A673 (cell line): ENCODE measurements around the gene DMBX1. TPM values are rescaled to one million over a fixed set of nuclear protein-coding genes. Genes with fewer than 3 reads are reported as not detected.

ENCODE experiments used
- BruUV-seq: library from RNA; stranded (reverse); fragments of 400-500 nt; replicated peaks from 2 replicates; lab custom pipeline; 2021; lab: Mats Ljungman, UMichigan
- CTCF ChIA-PET: fragments of 300-600 bp; sonication (Branson Sonifier 250); formaldehyde crosslinking; loops from one replicate; lab custom pipeline; 2022; ENCODE audit warnings: antibody characterized with exemption; lab: Charles Lee
- POLR2A ChIA-PET: fragments of 300-600 bp; sonication (Branson Sonifier 250); formaldehyde crosslinking; loops from one replicate; lab custom pipeline; 2022; ENCODE audit warnings: antibody characterized with exemption; ENCODE audit not compliant: low non-redundant PET; lab: Charles Lee
- DNase-seq: peaks from one replicate; pipeline ENCODE4 v3.0.0-alpha.2; 2015; ENCODE audit warnings: low spot score
- H3K27ac ChIP-seq: fragments of 200-600 bp; sonication (generic); 2 replicates; pipeline ENCODE4 v1.5.1; 2016; ENCODE audit warnings: mixed run types, low read depth, mild to moderate bottlenecking, mixed read lengths, antibody characterized with exemption, low read length; ENCODE audit not compliant: poor library complexity, severe bottlenecking
- H3K27me3 ChIP-seq: fragments of 200-600 bp; sonication (generic); replicated peaks from 2 replicates; pipeline ENCODE4 v1.6.1; 2017; ENCODE audit warnings: mixed run types, low read depth, mild to moderate bottlenecking, mixed read lengths, antibody characterized with exemption, low read length; ENCODE audit not compliant: insufficient read depth, poor library complexity
- H3K36me3 ChIP-seq: fragments of 200-600 bp; sonication (generic); 2 replicates; pipeline ENCODE4 v1.6.1; 2016; ENCODE audit warnings: mixed run types, mild to moderate bottlenecking, mixed read lengths, antibody characterized with exemption, low read length; ENCODE audit not compliant: insufficient read depth, poor library complexity, severe bottlenecking
- H3K4me1 ChIP-seq: fragments of 200-600 bp; sonication (generic); 2 replicates; pipeline ENCODE4 v1.6.1; 2017; ENCODE audit warnings: mixed run types, mild to moderate bottlenecking, mixed read lengths, antibody characterized with exemption, low read length; ENCODE audit not compliant: insufficient read depth, poor library complexity, severe bottlenecking
- H3K4me3 ChIP-seq: fragments of 200-600 bp; sonication (generic); 2 replicates; pipeline ENCODE4 v1.5.1; 2016; ENCODE audit warnings: low read depth, mixed run types, mild to moderate bottlenecking, mixed read lengths, low read length; ENCODE audit not compliant: poor library complexity, severe bottlenecking
- H3K9me3 ChIP-seq: fragments of 200-600 bp; sonication (generic); 2 replicates; pipeline ENCODE4 v1.6.1; 2016; ENCODE audit warnings: mixed run types, low read depth, mild to moderate bottlenecking, mixed read lengths, antibody characterized with exemption, low read length; ENCODE audit not compliant: poor library complexity, severe bottlenecking
- EZH2 ChIP-seq: fragments of 200-600 bp; sonication (generic); IDR thresholded peaks from 2 replicates; pipeline ENCODE4 v1.6.1; 2017; ENCODE audit warnings: borderline replicate concordance, low read depth, mild to moderate bottlenecking, mixed read lengths, antibody characterized with exemption, low read length; ENCODE audit not compliant: poor library complexity, severe bottlenecking
- intact Hi-C: fragments of 100-400 bp; cut with micrococcal nuclease; formaldehyde crosslinking; loops from one replicate; pipeline ENCODE4 v1.10.0; 2022; ENCODE audit not compliant: unreplicated experiment
- total RNA-seq: library from RNA; stranded (reverse); gene quantifications from 2 replicates; pipeline ENCODE4 v1.2.3, GENCODE V29; 2021
- TF ChIP-seq, protein P1 (sequence below): fragments of 300-800, 200-600 bp; sonication (generic); conservative IDR thresholded peaks from 2 replicates; pipeline ENCODE4 v1.5.1; 2017; ENCODE audit warnings: low read depth, mild to moderate bottlenecking, antibody characterized with exemption, low read length, moderate library complexity, mixed read lengths

The DMBX1 gene
- total RNA-seq, 1 experiment from 2014 or later = 0.69 TPM

DNA sequence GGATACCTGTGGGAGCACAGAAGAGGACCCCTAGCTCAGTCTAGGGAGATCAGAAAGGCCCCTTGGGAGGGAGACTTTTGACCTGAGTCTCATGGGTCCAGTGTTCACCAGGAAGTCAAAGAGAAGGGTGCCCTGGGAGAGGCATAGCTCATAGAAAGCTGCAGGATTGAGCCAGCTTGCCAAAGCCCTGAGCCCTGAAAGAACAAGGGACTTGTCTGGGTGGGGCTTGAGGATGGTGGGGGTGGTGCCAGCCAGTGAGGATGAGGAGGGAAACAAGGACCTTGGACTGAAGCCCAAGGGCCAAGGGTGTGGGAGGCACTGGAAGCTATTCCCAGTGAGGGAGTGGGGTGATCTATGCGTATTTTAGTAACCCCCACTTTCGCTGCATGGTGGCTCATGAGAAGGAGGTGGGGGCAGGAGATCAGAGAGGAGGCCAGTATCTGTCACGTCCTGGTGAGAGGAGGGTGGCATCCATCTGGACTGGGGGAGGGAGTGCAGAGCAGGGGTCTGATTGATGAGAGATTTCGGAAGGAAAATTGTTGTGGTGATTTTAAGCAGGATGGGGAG is 28.4 kb downstream of the DMBX1 start:
- BruUV-seq = no TSS peak
- CTCF ChIA-PET = no interaction called here
- Histone ChIP-seq H3K36me3 (no peaks in the 10 kb centered on the region), H3K4me1 (peaks cover 39% of the 10 kb centered on the region), H3K27ac (no peak overlapping the region), H3K9me3 (no peaks in the 10 kb centered on the region), H3K27me3 (no peaks in the 10 kb centered on the region), H3K4me3 (no peak overlapping the region)
- DNase-seq = no peak
- POLR2A ChIA-PET = interaction anchor here (0.5 kb wide), 1 partner anchor 227 kb away, joined by 3 read pairs; no protein-coding TSS in a partner anchor
- TF ChIP-seq EZH2 = no peak
- TF ChIP-seq, protein P1, sequence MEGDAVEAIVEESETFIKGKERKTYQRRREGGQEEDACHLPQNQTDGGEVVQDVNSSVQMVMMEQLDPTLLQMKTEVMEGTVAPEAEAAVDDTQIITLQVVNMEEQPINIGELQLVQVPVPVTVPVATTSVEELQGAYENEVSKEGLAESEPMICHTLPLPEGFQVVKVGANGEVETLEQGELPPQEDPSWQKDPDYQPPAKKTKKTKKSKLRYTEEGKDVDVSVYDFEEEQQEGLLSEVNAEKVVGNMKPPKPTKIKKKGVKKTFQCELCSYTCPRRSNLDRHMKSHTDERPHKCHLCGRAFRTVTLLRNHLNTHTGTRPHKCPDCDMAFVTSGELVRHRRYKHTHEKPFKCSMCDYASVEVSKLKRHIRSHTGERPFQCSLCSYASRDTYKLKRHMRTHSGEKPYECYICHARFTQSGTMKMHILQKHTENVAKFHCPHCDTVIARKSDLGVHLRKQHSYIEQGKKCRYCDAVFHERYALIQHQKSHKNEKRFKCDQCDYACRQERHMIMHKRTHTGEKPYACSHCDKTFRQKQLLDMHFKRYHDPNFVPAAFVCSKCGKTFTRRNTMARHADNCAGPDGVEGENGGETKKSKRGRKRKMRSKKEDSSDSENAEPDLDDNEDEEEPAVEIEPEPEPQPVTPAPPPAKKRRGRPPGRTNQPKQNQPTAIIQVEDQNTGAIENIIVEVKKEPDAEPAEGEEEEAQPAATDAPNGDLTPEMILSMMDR = no peak
- intact Hi-C loops = no loop called here

DNA sequence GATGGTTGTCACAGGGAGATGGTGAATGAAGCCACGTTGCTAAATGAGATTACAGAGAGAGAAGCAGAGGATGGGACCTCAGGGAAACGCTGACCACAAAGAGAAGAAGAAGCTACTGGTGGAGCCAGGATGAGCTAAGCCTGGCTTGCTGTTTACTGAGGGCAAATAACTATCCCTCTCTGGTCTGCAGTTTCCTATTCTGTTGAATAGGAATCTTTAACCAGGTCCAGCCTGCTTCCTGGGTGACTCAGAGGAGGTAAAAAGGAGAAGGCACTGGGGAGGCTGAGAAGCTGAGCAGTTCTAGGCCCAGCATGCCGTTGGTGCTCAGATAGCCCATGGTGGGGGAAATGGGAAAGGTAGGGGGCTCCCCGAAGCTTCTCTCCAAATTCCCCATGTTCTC is 29.6 kb downstream of the DMBX1 start:
- H3K27ac ChIP-seq = no peak overlapping the region
- no TSS peak for BruUV-seq
- H3K36me3 ChIP-seq = no peaks in the 10 kb centered on the region
- DNase-seq = peak; percentile 21
- no peaks in the 10 kb centered on the region for H3K27me3 ChIP-seq
- TF ChIP-seq, protein P1 = no peak
- TF ChIP-seq EZH2 = no peak
- POLR2A ChIA-PET = interaction anchor here (0.6 kb wide), 1 partner anchor 38 kb away, joined by 3 read pairs; no protein-coding TSS in a partner anchor
- H3K4me3 ChIP-seq = no peak overlapping the region
- H3K9me3 ChIP-seq = no peaks in the 10 kb centered on the region
- H3K4me1 ChIP-seq = peaks cover 50% of the 10 kb centered on the region
- intact Hi-C loops = no loop called here
- CTCF ChIA-PET = no interaction called here

DNA sequence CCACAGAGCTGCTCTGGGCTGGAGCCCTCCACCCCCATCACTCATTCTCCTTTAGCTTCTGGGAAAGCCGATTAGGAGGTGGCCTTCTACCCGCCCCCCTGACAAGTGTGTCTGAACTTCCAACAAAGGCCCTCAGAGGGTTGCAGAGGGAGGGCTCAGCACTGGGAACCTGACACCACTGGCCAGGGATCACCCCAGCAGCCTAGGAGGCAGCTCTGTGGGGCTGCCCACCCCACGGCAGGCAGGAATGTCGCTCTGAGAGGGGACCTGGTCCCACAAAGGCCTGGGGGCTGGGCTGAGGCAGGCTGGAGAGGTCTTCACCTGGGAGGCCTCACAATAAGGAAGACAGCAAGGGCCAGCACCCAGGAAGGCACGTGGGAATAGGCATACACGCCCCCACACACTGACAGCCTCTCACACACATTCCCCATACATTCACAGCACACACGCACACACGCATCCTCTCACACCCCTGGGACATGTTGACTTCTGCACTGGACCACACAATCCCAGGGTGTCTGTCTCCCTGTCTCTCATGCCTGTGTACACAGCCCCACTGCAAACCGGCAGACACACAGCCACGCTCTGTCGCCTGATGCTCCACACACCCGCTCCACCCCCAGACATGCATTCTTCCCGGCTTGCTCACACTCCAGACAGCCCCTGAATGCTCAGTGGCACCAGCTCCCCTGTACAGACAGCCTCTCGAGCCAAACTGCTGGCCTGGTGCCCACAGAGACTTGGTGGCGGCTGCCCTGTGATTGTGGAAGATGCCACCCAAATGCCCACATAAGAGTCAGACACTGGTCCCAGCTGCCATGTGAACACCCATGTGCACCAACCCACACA is 30.7 kb downstream of the DMBX1 start:
- H3K36me3 ChIP-seq = no peaks in the 10 kb centered on the region
- no peaks in the 10 kb centered on the region for H3K9me3 ChIP-seq
- ChIA-PET POLR2A (no interaction called here), CTCF (no interaction called here)
- H3K4me3 ChIP-seq = no peak overlapping the region
- H3K27me3 ChIP-seq = no peaks in the 10 kb centered on the region
- DNase-seq = peak; percentile 80
- intact Hi-C loops = no loop called here
- no peak for TF ChIP-seq EZH2
- TF ChIP-seq, protein P1 = no peak
- no TSS peak for BruUV-seq
- peaks cover 60% of the 10 kb centered on the region for H3K4me1 ChIP-seq
- H3K27ac ChIP-seq = no peak overlapping the region
